ENCODE measurements around the gene ZMYND8. TPM values are rescaled to one million over a fixed set of nuclear protein-coding genes. Genes with fewer than 3 reads are reported as not detected.

Gene ZMYND8
- total and polyA plus RNA-seq, 11 donors = 11.3 to 46.4 (median 28.7) TPM

GRCh38 chr20:47332381-47333206 lies 23.9 kb downstream of the ZMYND8 start:
- peaks cover 0 to 93% (median 60%) of the 10 kb centered on the region in 12 donors for H3K4me1 ChIP-seq
- H3K36me3 ChIP-seq = peaks cover 0 to 9% (median 0%) of the 10 kb centered on the region in 9 donors
- no peaks in the 10 kb centered on the region for H3K27me3 ChIP-seq
- H3K9me3 ChIP-seq = no peaks in the 10 kb centered on the region
- ATAC-seq (no peak), DNase-seq (no peak)
- no peak overlapping the region for H3K4me3 ChIP-seq
- intact Hi-C loops (cut with DNase I) = loop anchor here in 1 of 10 donors (2.0 kb wide), 1 partner anchor 28 kb away; no protein-coding TSS in a partner anchor
- H3K27ac ChIP-seq = peak overlapping the region in 5 of 12 donors; percentile 47 to 88 (median 82)
- 83 to 88% (median 83%) methylated on average over 8 of the region's 8 CpGs for WGBS, 4 donors
- TF ChIP-seq CTCF (IDR thresholded peaks at IDR 0.05) = no peak
- TF ChIP-seq POLR2A (IDR thresholded peaks at IDR 0.05) = no peak

- Histone ChIP-seq H3K9me3 (no peaks in the 10 kb centered on the region), H3K27ac (peak overlapping the region in 6 of 12 donors; percentile 9 to 88 (median 51)), H3K27me3 (no peaks in the 10 kb centered on the region), H3K4me1 (peaks cover 0 to 81% (median 51%) of the 10 kb centered on the region in 12 donors), H3K4me3 (no peak overlapping the region), H3K36me3 (peaks cover 0 to 7% (median 0%) of the 10 kb centered on the region in 9 donors)
- WGBS, 4 donors = 75 to 80% (median 76%) methylated on average over 10 of the region's 10 CpGs
- intact Hi-C loops (cut with DNase I) = no loop called here
- TF ChIP-seq POLR2A (IDR thresholded peaks at IDR 0.05) = no peak
- TF ChIP-seq CTCF (IDR thresholded peaks at IDR 0.05) = no peak
- no peak for ATAC-seq
- no peak for DNase-seq
Measured at GRCh38 chr20:47330933-47331708, 25.4 kb downstream of the ZMYND8 start.

GRCh38 chr20:47330071-47330470 lies 26.4 kb downstream of the ZMYND8 start:
- intact Hi-C loops (cut with DNase I) = no loop called here
- Histone ChIP-seq H3K9me3 (no peaks in the 10 kb centered on the region), H3K4me1 (peaks cover 0 to 70% (median 41%) of the 10 kb centered on the region in 12 donors), H3K36me3 (peaks cover 0 to 6% (median 0%) of the 10 kb centered on the region in 9 donors), H3K4me3 (no peak overlapping the region), H3K27ac (peak overlapping the region in 8 of 12 donors; percentile 33 to 88 (median 52)), H3K27me3 (no peaks in the 10 kb centered on the region)
- DNase-seq = no peak
- no peak for TF ChIP-seq CTCF (IDR thresholded peaks at IDR 0.05)
- TF ChIP-seq POLR2A (IDR thresholded peaks at IDR 0.05) = no peak
- WGBS, 4 donors = 80 to 88% (median 86%) methylated on average over 3 of the region's 3 CpGs
- ATAC-seq = no peak

- no peak for ATAC-seq
- peaks cover 0 to 6% (median 0%) of the 10 kb centered on the region in 9 donors for H3K36me3 ChIP-seq
- H3K4me1 ChIP-seq = peaks cover 0 to 64% (median 33%) of the 10 kb centered on the region in 12 donors
- H3K9me3 ChIP-seq = no peaks in the 10 kb centered on the region
- WGBS, 4 donors = 77 to 97% (median 92%) methylated on average over 1 of the region's 1 CpG
- peak overlapping the region in 11 of 12 donors; percentile 33 to 88 (median 61) for H3K27ac ChIP-seq
- TF ChIP-seq POLR2A (IDR thresholded peaks at IDR 0.05) (no peak), CTCF (IDR thresholded peaks at IDR 0.05) (no peak)
- no peak for DNase-seq
- H3K4me3 ChIP-seq = no peak overlapping the region
- intact Hi-C loops (cut with DNase I) = no loop called here
- no peaks in the 10 kb centered on the region for H3K27me3 ChIP-seq
Measured at GRCh38 chr20:47328129-47328528, 28.4 kb downstream of the ZMYND8 start.

All from heart left ventricle (tissue), 16 donors.